ENCODE results near the gene FAM219B.
"Not testable (repeated sequence)": the region's sequence is repeated elsewhere in the genome, so short reads cannot be mapped to it uniquely, and the experiment has no call there.

The FAM219B gene

GRCh38 chr15:74906450-74907162, at the start of gene FAM219B:
TSS of gene FAM219B (minus strand) at chr15:74906851. CDS start at chr15:74906800, 51 bp downstream.
- peak; percentile 85 for DNase-seq

- no peak for DNase-seq
Observed at GRCh38 chr15:74955796-74956647, 49.4 kb upstream of the FAM219B start.

GRCh38 chr15:74955017-74955416, 48.4 kb upstream of the FAM219B start:
- DNase-seq: peak; percentile 40

- peak; percentile 98 for DNase-seq
Observed at GRCh38 chr15:74954515-74954914, 47.9 kb upstream of the FAM219B start.

GRCh38 chr15:74951006-74951405, 44.4 kb upstream of the FAM219B start:
- DNase-seq: no peak

- peak; percentile 64 for DNase-seq
Observed at GRCh38 chr15:74950078-74950908, 43.6 kb upstream of the FAM219B start.

- peak; percentile 97 for DNase-seq
Observed at GRCh38 chr15:74937590-74938371, 31.1 kb upstream of the FAM219B start, which contains the start of gene COX5A. TSS of gene COX5A (minus strand) at chr15:74938073. CDS start at chr15:74938014, 59 bp downstream.

- no peak for DNase-seq
Observed at GRCh38 chr15:74937272-74937589, 30.6 kb upstream of the FAM219B start.

- not testable (repeated sequence) for DNase-seq
Observed at GRCh38 chr15:74935193-74935592, 28.5 kb upstream of the FAM219B start.

GRCh38 chr15:74933573-74933972, 26.9 kb upstream of the FAM219B start:
- DNase-seq: no peak

- no peak for DNase-seq
Observed at GRCh38 chr15:74928771-74929198, 22.1 kb upstream of the FAM219B start.

GRCh38 chr15:74924525-74924924, 17.9 kb upstream of the FAM219B start:
- DNase-seq: no peak

- no peak for DNase-seq
Observed at GRCh38 chr15:74920456-74920855, 13.8 kb upstream of the FAM219B start.

GRCh38 chr15:74917676-74918075, 11.0 kb upstream of the FAM219B start:
- DNase-seq: no peak

GRCh38 chr15:74913799-74914198, 7.1 kb upstream of the FAM219B start:
- not testable (repeated sequence) for DNase-seq

- no peak for DNase-seq
Observed at GRCh38 chr15:74913041-74913440, 6.4 kb upstream of the FAM219B start.

- DNase-seq: no peak
Observed at GRCh38 chr15:74908635-74909034, 2.0 kb upstream of the FAM219B start.

- DNase-seq: no peak
Observed at GRCh38 chr15:74907163-74907870, 666 bp upstream of the FAM219B start.

GRCh38 chr15:74906067-74906449, 593 bp downstream of the FAM219B start:
- DNase-seq: no peak

- no peak for DNase-seq
Observed at GRCh38 chr15:74904190-74904805, 2.4 kb downstream of the FAM219B start.

- DNase-seq: no peak
Observed at GRCh38 chr15:74903676-74904075, 3.0 kb downstream of the FAM219B start.

Measured in NCI-H226 (cell line).